GM12878 (cell line): ENCODE results near the gene PHACTR1. TPM values are rescaled to one million over a fixed set of nuclear protein-coding genes. Genes with fewer than 3 reads are reported as not detected.
A peak's percentile ranks its signal among the peaks of the same experiment; 100 is the strongest.

Experiments used
- ATAC-seq: fragments of 200-7000 bp; cut with Tn5 transposase; 3 replicates; pipeline ENCODE4 v1.9.1; 2020; ENCODE audit warnings: mild to moderate bottlenecking, moderate library complexity
- BruUV-seq: library from RNA; stranded (reverse); fragments of 400-500 nt; replicated peaks from 2 replicates; lab custom pipeline; 2021; lab: Mats Ljungman, UMichigan
- CTCF ChIA-PET: fragments of 300-600 bp; sonication (Branson Sonifier 250); formaldehyde crosslinking; extraction: SDS; loops from one replicate; lab custom pipeline; 2021; ENCODE audit warnings: inconsistent platforms; lab: Yijun Ruan, JAX
- POLR2A ChIA-PET: fragments of 350-600 bp; formaldehyde crosslinking; extraction: SDS; loops from one replicate; lab custom pipeline; 2021; ENCODE audit warnings: inconsistent platforms; lab: Charles Lee
- RAD21 ChIA-PET: fragments of 300-600 bp; sonication (Branson Sonifier 250); formaldehyde crosslinking; loops from one replicate; lab custom pipeline; 2023; ENCODE audit warnings: antibody characterized with exemption; ENCODE audit not compliant: unreplicated experiment; lab: Charles Lee
- SMC1A ChIA-PET: fragments of 300-600 bp; sonication (Branson Sonifier 250); formaldehyde crosslinking; loops from one replicate; lab custom pipeline; 2023; ENCODE audit not compliant: unreplicated experiment, uncharacterized antibody; lab: Charles Lee
- DNase-seq: peaks from one replicate; pipeline ENCODE4 v3.0.0-alpha.2; 2011; ENCODE audit warnings: low read depth, low spot score
- FAIRE-seq: peaks from 3 replicates; lab custom pipeline; 2011; peaks lifted over from hg19 to GRCh38; lab: Jason Lieb, UNC
- H2AFZ ChIP-seq: 2 replicates; pipeline ENCODE4 v1.6.0; 2011; ENCODE audit warnings: low read depth, low read length, control low read depth; ENCODE audit not compliant: control insufficient read depth
- H3K27ac ChIP-seq: 2 replicates; pipeline ENCODE4 v1.5.1; 2011; ENCODE audit warnings: control low read depth; ENCODE audit not compliant: control insufficient read depth, insufficient read depth
- H3K27me3 ChIP-seq, 2 experiments: replicated peaks in 1 of 2; 2 replicates each; pipeline versions ENCODE4 v1.6.0 to v1.6.1; 2011; ENCODE audit warnings: low read length in 1 of 2; ENCODE audit not compliant: control insufficient read depth in 2 of 2, insufficient read depth in 2 of 2
- H3K36me3 ChIP-seq, 2 experiments: 2 replicates each; pipeline ENCODE4 v1.5.1; 2011; ENCODE audit warnings: low read length in 1 of 2; ENCODE audit not compliant: control insufficient read depth in 2 of 2, insufficient read depth in 2 of 2
- H3K4me1 ChIP-seq: 2 replicates; pipeline ENCODE4 v1.6.1; 2011; ENCODE audit warnings: mild to moderate bottlenecking, low read length, moderate library complexity, mixed read lengths; ENCODE audit not compliant: control insufficient read depth, insufficient read depth
- H3K4me2 ChIP-seq: 2 replicates; pipeline ENCODE4 v1.6.0; 2011; ENCODE audit warnings: control low read depth; ENCODE audit not compliant: control insufficient read depth, insufficient read depth
- H3K4me3 ChIP-seq: fragments of 200-600 bp; sonication (generic); 2 replicates; pipeline ENCODE4 v1.5.1; 2016
- H3K79me2 ChIP-seq: 2 replicates; pipeline ENCODE4 v1.6.0; 2011; ENCODE audit warnings: low read length; ENCODE audit not compliant: control insufficient read depth, insufficient read depth
- H3K9ac ChIP-seq: 2 replicates; pipeline ENCODE4 v1.8.0; 2011; ENCODE audit warnings: low read length, control low read depth, mixed read lengths; ENCODE audit not compliant: control insufficient read depth, insufficient read depth
- H3K9me3 ChIP-seq: replicated peaks from 3 replicates; pipeline ENCODE4 v1.5.1; 2011; ENCODE audit warnings: mild to moderate bottlenecking, low read length; ENCODE audit not compliant: control insufficient read depth, insufficient read depth
- H4K20me1 ChIP-seq: 2 replicates; pipeline ENCODE4 v1.6.0; 2011; ENCODE audit not compliant: control insufficient read depth, insufficient read depth
- CHD2 ChIP-seq: IDR thresholded peaks from 2 replicates; pipeline ENCODE4 v1.6.1; 2011; ENCODE audit warnings: low read depth, low read length, improper control_type of control experiment, borderline replicate concordance
- CHD4 ChIP-seq: fragments of 200-600 bp; sonication (generic); IDR thresholded peaks from 2 replicates; pipeline ENCODE4 v1.6.1; 2016; ENCODE audit warnings: mild to moderate bottlenecking
- JUNB ChIP-seq: IDR thresholded peaks from 2 replicates; pipeline ENCODE4 v1.6.1; 2016; ENCODE audit warnings: antibody characterized with exemption, mild to moderate bottlenecking
- PAX5 ChIP-seq: IDR thresholded peaks from 2 replicates; pipeline ENCODE4 v1.6.1; 2011; ENCODE audit warnings: low read depth, low read length, borderline replicate concordance
- SMARCA5 ChIP-seq: fragments of 450-650 bp; IDR thresholded peaks from 2 replicates; pipeline ENCODE4 v1.6.1; 2017; ENCODE audit warnings: mild to moderate bottlenecking
- SPI1 ChIP-seq: IDR thresholded peaks from 2 replicates; pipeline ENCODE4 v1.6.1; 2011; ENCODE audit warnings: low read depth, mild to moderate bottlenecking, low read length, moderate library complexity, borderline replicate concordance; ENCODE audit not compliant: insufficient read depth
- WGBS: methylation state at CpG from one replicate; pipeline ENCODE4 v1.1.6; 2016; ENCODE audit warnings: low lambda C conversion rate; ENCODE audit not compliant: insufficient replicate concordance, insufficient coverage; ENCODE audit errors: missing lambda C conversion rate; 5-methylcytosine and 5-hydroxymethylcytosine counted together
- in situ Hi-C: fragments of 300-500 bp; cut with MboI; formaldehyde crosslinking; loops from 9 replicates; pipeline ENCODE4 v1.14.3; 2018; ENCODE audit warnings: mixed read lengths
- intact Hi-C: fragments of 100-400 bp; cut with micrococcal nuclease; formaldehyde crosslinking; loops from one replicate; pipeline ENCODE4 v1.14.2; 2022; ENCODE audit not compliant: unreplicated experiment
- polyA plus RNA-seq, 11 experiments: library from polyadenylated mRNA; depleted of rRNA in 4 of 11; unstranded in 6 of 11; stranded (reverse) in 5 of 11; fragments of >200 nt; fragmentation: Nextera tagmentation in 4 of 11; fragmentation: Illumina TruSeq in 1 of 11; extraction: Ambion mirVana in 4 of 11; extraction: Trizol in 1 of 11; gene quantifications; 1 replicate in 1 of 11; 2 replicates in 10 of 11; pipeline versions ENCODE4 v1.2.1 to v1.2.3, GENCODE V29; 2011 to 2016; ENCODE audit warnings: inconsistent platforms in 2 of 11, missing spikeins in 2 of 11, low read depth in 1 of 11
- total RNA-seq, 4 experiments: library from RNA; depleted of rRNA in 3 of 4; stranded (reverse); fragments of >200 nt in 3 of 4; fragmentation: Illumina TruSeq in 1 of 4; extraction: Trizol in 1 of 4; gene quantifications; 2 replicates each; pipeline versions ENCODE4 v1.2.1 to v1.2.3, GENCODE V29; 2013 to 2021
- TF ChIP-seq, protein P1 (sequence below): fragments of 150-350 bp; IDR thresholded peaks from 2 replicates; pipeline ENCODE4 v1.6.1; 2016; ENCODE audit warnings: low read depth, low read length
- TF ChIP-seq, protein P2 (sequence below): fragments of 450-650 bp; IDR thresholded peaks from 2 replicates; pipeline ENCODE4 v1.6.1; 2016; ENCODE audit warnings: mild to moderate bottlenecking
- TF ChIP-seq, protein P3 (sequence below): IDR thresholded peaks from 2 replicates; pipeline ENCODE4 v1.6.1; 2011; ENCODE audit warnings: low read depth, low read length, improper control_type of control experiment, borderline replicate concordance

The PHACTR1 gene
- total and polyA plus RNA-seq, 10 of the 15 experiments (the other 5 are each of a cell fraction or from before 2014, with no cell fraction given): 34.2 to 94.6 (median 62.3) TPM

DNA sequence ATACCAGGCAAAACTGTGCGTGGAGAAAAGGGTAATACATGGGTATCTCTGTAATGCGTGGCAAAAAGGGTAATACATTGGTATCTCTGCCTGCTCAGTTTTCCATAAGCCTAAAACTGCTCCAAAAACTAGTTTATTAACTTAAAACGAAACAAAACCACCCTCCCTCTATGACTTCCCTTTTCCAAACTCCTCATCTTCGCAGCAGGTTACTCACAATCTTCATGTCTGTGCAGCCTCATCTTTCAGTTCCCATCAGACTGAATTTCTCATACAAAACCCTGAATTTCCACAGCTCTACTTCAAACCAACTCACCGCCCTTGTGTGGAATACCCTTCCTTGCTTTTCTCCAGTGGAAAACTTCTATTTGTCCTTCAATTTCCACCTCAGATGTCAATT lies 199.4 kb downstream of the PHACTR1 start:
- POLR2A ChIA-PET: interaction anchor here (0.6 kb wide), 1 partner anchor 232 kb away, joined by 3 read pairs; no protein-coding TSS in a partner anchor
- H4K20me1 ChIP-seq: no peaks in the 10 kb centered on the region
- intact Hi-C loops: loop anchor here (10.0 kb wide), 1 partner anchor 269 kb away; no protein-coding TSS in a partner anchor
- ATAC-seq (no peak), DNase-seq (no peak)
- H3K4me2 ChIP-seq: no peak overlapping the region
- no peak overlapping the region for H3K4me3 ChIP-seq
- H2AFZ ChIP-seq: no peak overlapping the region
- H3K9me3 ChIP-seq: no peaks in the 10 kb centered on the region
- H3K27me3 ChIP-seq: no peaks in the 10 kb centered on the region; a peak in 1 of 4 replicates
- no peaks in the 10 kb centered on the region for H3K4me1 ChIP-seq
- in situ Hi-C loops: loop anchor here (25.0 kb wide), 1 partner anchor 621 kb away; no protein-coding TSS in a partner anchor
- TF ChIP-seq JUNB (no peak), SPI1 (peak; percentile 14; the same call in 1 of the 2 replicates)
- TF ChIP-seq, all 136 proteins: peak for 1
- ChIA-PET CTCF (interaction anchor here (1.5 kb wide), 1 partner anchor 413 kb away, joined by 4 read pairs; the partner anchor contains the start of gene TBC1D7), RAD21 (no interaction called here), SMC1A (interaction anchor here (2.2 kb wide), 1 partner anchor 413 kb away, joined by 6 read pairs; the partner anchor contains the start of gene TBC1D7)
- Histone ChIP-seq H3K27ac (no peak overlapping the region), H3K36me3 (no peaks in the 10 kb centered on the region), H3K9ac (no peak overlapping the region), H3K79me2 (no peaks in the 10 kb centered on the region)
- FAIRE-seq: no peak
- no TSS peak for BruUV-seq
- 9% methylated on average over 5 of the region's 5 CpGs for WGBS

DNA sequence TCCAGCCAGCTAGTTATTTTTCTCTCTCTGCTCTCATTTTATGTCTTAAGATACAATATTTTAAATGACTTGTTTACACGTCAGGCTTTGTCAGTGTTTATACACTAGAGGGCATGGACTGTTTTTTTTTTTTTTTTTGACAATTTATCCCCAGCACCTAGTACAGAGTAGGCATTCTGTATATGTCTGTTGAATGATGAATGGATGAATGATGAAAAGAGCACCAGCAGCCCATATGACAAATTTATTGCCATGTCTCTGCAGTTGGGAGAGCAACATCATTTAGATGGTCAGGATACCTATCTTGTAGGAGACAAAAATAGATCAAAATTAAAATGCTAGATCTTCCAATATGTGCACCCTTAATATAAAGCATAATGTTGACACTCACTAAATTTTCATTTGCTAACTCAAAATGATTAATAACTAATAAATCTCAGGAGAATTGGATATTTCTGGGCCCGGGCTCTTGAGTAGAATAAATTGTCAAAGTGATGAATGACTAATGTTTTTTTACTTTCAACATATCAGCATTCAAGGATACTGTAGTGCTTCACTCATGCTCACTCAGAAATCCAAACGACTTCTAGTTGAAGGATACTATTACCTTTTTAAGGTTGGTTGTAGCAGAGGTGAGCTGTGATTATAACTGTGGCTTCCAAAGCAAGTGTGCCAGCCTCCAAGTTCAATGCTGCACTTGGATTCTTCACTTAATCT lies 200.0 kb downstream of the PHACTR1 start:
- H3K27ac ChIP-seq: no peak overlapping the region
- in situ Hi-C loops (loop anchor here (25.0 kb wide), 1 partner anchor 621 kb away; no protein-coding TSS in a partner anchor), intact Hi-C loops (loop anchor here (10.0 kb wide), 1 partner anchor 268 kb away; no protein-coding TSS in a partner anchor)
- no peaks in the 10 kb centered on the region for H3K79me2 ChIP-seq
- no peaks in the 10 kb centered on the region for H3K36me3 ChIP-seq
- H4K20me1 ChIP-seq: no peaks in the 10 kb centered on the region
- H2AFZ ChIP-seq: no peak overlapping the region
- H3K9ac ChIP-seq: no peak overlapping the region
- H3K4me2 ChIP-seq: no peak overlapping the region
- BruUV-seq: no TSS peak
- no peak overlapping the region for H3K4me3 ChIP-seq
- SMC1A ChIA-PET: no interaction called here
- DNase-seq (no peak), ATAC-seq (no peak), FAIRE-seq (no peak)
- 2% methylated on average over 3 of the region's 3 CpGs for WGBS
- CTCF ChIA-PET: interaction anchor here (0.8 to 1.5 kb wide), 2 partner anchors 412 to 416 kb away, joined by 4 read pairs; partner anchors contain the start of gene TBC1D7
- POLR2A ChIA-PET: interaction anchor here (0.6 kb wide), 1 partner anchor 231 kb away, joined by 3 read pairs; no protein-coding TSS in a partner anchor
- no peaks in the 10 kb centered on the region for H3K4me1 ChIP-seq
- RAD21 ChIA-PET: interaction anchor here (1.2 kb wide), 1 partner anchor 278 kb away, joined by 5 read pairs; no protein-coding TSS in a partner anchor
- H3K27me3 ChIP-seq: no peaks in the 10 kb centered on the region; a peak in 1 of 4 replicates
- no peaks in the 10 kb centered on the region for H3K9me3 ChIP-seq
- TF ChIP-seq CHD4 (no peak), PAX5 (no peak), SMARCA5 (no peak), CHD2 (no peak)
- TF ChIP-seq, protein P1, sequence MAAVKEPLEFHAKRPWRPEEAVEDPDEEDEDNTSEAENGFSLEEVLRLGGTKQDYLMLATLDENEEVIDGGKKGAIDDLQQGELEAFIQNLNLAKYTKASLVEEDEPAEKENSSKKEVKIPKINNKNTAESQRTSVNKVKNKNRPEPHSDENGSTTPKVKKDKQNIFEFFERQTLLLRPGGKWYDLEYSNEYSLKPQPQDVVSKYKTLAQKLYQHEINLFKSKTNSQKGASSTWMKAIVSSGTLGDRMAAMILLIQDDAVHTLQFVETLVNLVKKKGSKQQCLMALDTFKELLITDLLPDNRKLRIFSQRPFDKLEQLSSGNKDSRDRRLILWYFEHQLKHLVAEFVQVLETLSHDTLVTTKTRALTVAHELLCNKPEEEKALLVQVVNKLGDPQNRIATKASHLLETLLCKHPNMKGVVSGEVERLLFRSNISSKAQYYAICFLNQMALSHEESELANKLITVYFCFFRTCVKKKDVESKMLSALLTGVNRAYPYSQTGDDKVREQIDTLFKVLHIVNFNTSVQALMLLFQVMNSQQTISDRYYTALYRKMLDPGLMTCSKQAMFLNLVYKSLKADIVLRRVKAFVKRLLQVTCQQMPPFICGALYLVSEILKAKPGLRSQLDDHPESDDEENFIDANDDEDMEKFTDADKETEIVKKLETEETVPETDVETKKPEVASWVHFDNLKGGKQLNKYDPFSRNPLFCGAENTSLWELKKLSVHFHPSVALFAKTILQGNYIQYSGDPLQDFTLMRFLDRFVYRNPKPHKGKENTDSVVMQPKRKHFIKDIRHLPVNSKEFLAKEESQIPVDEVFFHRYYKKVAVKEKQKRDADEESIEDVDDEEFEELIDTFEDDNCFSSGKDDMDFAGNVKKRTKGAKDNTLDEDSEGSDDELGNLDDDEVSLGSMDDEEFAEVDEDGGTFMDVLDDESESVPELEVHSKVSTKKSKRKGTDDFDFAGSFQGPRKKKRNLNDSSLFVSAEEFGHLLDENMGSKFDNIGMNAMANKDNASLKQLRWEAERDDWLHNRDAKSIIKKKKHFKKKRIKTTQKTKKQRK: no peak
- TF ChIP-seq, protein P2, sequence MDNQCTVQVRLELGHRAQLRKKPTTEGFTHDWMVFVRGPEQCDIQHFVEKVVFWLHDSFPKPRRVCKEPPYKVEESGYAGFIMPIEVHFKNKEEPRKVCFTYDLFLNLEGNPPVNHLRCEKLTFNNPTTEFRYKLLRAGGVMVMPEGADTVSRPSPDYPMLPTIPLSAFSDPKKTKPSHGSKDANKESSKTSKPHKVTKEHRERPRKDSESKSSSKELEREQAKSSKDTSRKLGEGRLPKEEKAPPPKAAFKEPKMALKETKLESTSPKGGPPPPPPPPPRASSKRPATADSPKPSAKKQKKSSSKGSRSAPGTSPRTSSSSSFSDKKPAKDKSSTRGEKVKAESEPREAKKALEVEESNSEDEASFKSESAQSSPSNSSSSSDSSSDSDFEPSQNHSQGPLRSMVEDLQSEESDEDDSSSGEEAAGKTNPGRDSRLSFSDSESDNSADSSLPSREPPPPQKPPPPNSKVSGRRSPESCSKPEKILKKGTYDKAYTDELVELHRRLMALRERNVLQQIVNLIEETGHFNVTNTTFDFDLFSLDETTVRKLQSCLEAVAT: no peak
- TF ChIP-seq, protein P3, sequence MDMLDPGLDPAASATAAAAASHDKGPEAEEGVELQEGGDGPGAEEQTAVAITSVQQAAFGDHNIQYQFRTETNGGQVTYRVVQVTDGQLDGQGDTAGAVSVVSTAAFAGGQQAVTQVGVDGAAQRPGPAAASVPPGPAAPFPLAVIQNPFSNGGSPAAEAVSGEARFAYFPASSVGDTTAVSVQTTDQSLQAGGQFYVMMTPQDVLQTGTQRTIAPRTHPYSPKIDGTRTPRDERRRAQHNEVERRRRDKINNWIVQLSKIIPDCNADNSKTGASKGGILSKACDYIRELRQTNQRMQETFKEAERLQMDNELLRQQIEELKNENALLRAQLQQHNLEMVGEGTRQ: no peak
